Measurements from ENCODE around the gene RASL12.

- TF ChIP-seq CTCF (conservative IDR thresholded peaks at IDR 0.05 in 1 of 2, IDR thresholded peaks at IDR 0.05 in 1 of 2; ENCODE audit: low read depth in 1 of 2, low read length in 2 of 2) (no peak), EZH2 (IDR thresholded peaks at IDR 0.05; ENCODE audit: low read length, missing control alignments) (no peak)
Measured at GRCh38 chr15:65095747-65096104, 27.9 kb upstream of the RASL12 start.

Measured in fibroblast of lung (primary cell).